Measurements from ENCODE around the gene TXNIP.

TXNIP gene

GRCh38 chr1:146021050-146021445 lies 24.7 kb upstream of the TXNIP start:
- Histone ChIP-seq H3K9ac (ENCODE audit: low read length) (no peak overlapping the region), H3K36me3 (replicated peaks; ENCODE audit: low read depth, low read length) (no peaks in the 10 kb centered on the region), H3K27ac (ENCODE audit: low read length) (no peak overlapping the region), H2AFZ (ENCODE audit: low read depth, low read length) (no peak overlapping the region), H3K9me3 (ENCODE audit: insufficient read depth, low read length) (no peaks in the 10 kb centered on the region), H3K4me1 (ENCODE audit: low read length) (no peaks in the 10 kb centered on the region), H3K79me2 (ENCODE audit: low read length) (no peaks in the 10 kb centered on the region), H3K4me2 (ENCODE audit: low read length) (no peak overlapping the region), H4K20me1 (ENCODE audit: insufficient read depth, low read length) (no peaks in the 10 kb centered on the region), H3K27me3 (ENCODE audit: low read depth, low read length) (peaks cover 41% of the 10 kb centered on the region), H3K4me3 (ENCODE audit: low read length) (no peak overlapping the region)
- TF ChIP-seq EZH2phosphoT487 (IDR thresholded peaks at IDR 0.05; ENCODE audit: low read depth): no peak
- no peak for TF ChIP-seq CTCF (IDR thresholded peaks at IDR 0.05; ENCODE audit: low read depth, low read length)

GRCh38 chr1:146020058-146021049 lies 24.0 kb upstream of the TXNIP start:
- Histone ChIP-seq H3K4me3 (ENCODE audit: low read length) (no peak overlapping the region), H3K9me3 (ENCODE audit: insufficient read depth, low read length) (no peaks in the 10 kb centered on the region), H3K4me1 (ENCODE audit: low read length) (no peaks in the 10 kb centered on the region), H3K4me2 (ENCODE audit: low read length) (no peak overlapping the region), H3K79me2 (ENCODE audit: low read length) (no peaks in the 10 kb centered on the region), H4K20me1 (ENCODE audit: insufficient read depth, low read length) (no peaks in the 10 kb centered on the region), H2AFZ (ENCODE audit: low read depth, low read length) (no peak overlapping the region), H3K27ac (ENCODE audit: low read length) (no peak overlapping the region), H3K27me3 (ENCODE audit: low read depth, low read length) (peaks cover 42% of the 10 kb centered on the region), H3K36me3 (replicated peaks; ENCODE audit: low read depth, low read length) (no peaks in the 10 kb centered on the region), H3K9ac (ENCODE audit: low read length) (no peak overlapping the region)
- TF ChIP-seq EZH2phosphoT487 (IDR thresholded peaks at IDR 0.05; ENCODE audit: low read depth): no peak
- TF ChIP-seq CTCF (IDR thresholded peaks at IDR 0.05; ENCODE audit: low read depth, low read length): no peak

- Histone ChIP-seq H3K79me2 (ENCODE audit: low read length) (no peaks in the 10 kb centered on the region), H3K4me3 (ENCODE audit: low read length) (no peak overlapping the region), H3K9me3 (ENCODE audit: insufficient read depth, low read length) (no peaks in the 10 kb centered on the region), H3K27ac (ENCODE audit: low read length) (no peak overlapping the region), H4K20me1 (ENCODE audit: insufficient read depth, low read length) (no peaks in the 10 kb centered on the region), H2AFZ (ENCODE audit: low read depth, low read length) (no peak overlapping the region), H3K4me2 (ENCODE audit: low read length) (no peak overlapping the region), H3K36me3 (replicated peaks; ENCODE audit: low read depth, low read length) (no peaks in the 10 kb centered on the region), H3K9ac (ENCODE audit: low read length) (no peak overlapping the region), H3K27me3 (ENCODE audit: low read depth, low read length) (peaks cover 44% of the 10 kb centered on the region), H3K4me1 (ENCODE audit: low read length) (no peaks in the 10 kb centered on the region)
- TF ChIP-seq EZH2phosphoT487 (IDR thresholded peaks at IDR 0.05; ENCODE audit: low read depth): no peak
- no peak for TF ChIP-seq CTCF (IDR thresholded peaks at IDR 0.05; ENCODE audit: low read depth, low read length)
These were observed 23.1 kb upstream of the TXNIP start for GRCh38 chr1:146019231-146020057.

GRCh38 chr1:146016891-146017290 lies 20.5 kb upstream of the TXNIP start:
- H3K27ac ChIP-seq (ENCODE audit: low read length): no peak overlapping the region
- peaks cover 7% of the 10 kb centered on the region; the same call in 1 of the 2 replicates for H3K4me1 ChIP-seq (ENCODE audit: low read length)
- no peak overlapping the region for H3K9ac ChIP-seq (ENCODE audit: low read length)
- no peaks in the 10 kb centered on the region for H4K20me1 ChIP-seq (ENCODE audit: insufficient read depth, low read length)
- H3K4me3 ChIP-seq (ENCODE audit: low read length): no peak overlapping the region
- H3K9me3 ChIP-seq (ENCODE audit: insufficient read depth, low read length): no peaks in the 10 kb centered on the region
- no peak overlapping the region for H2AFZ ChIP-seq (ENCODE audit: low read depth, low read length)
- no peaks in the 10 kb centered on the region for H3K79me2 ChIP-seq (ENCODE audit: low read length)
- TF ChIP-seq CTCF (IDR thresholded peaks at IDR 0.05; ENCODE audit: low read depth, low read length): no peak
- peaks cover 37% of the 10 kb centered on the region for H3K27me3 ChIP-seq (ENCODE audit: low read depth, low read length)
- no peaks in the 10 kb centered on the region for H3K36me3 ChIP-seq (replicated peaks; ENCODE audit: low read depth, low read length)
- H3K4me2 ChIP-seq (ENCODE audit: low read length): no peak overlapping the region

Measured in OCI-LY3 (cell line).